IPS DF 19.7 (cell line): ENCODE results near the gene BAHCC1.

Experiments
- DNase-seq: peaks from one replicate; pipeline ENCODE4 v3.0.0-alpha.2; 2013; ENCODE audit warnings: low read depth, low spot score

The BAHCC1 gene

DNA sequence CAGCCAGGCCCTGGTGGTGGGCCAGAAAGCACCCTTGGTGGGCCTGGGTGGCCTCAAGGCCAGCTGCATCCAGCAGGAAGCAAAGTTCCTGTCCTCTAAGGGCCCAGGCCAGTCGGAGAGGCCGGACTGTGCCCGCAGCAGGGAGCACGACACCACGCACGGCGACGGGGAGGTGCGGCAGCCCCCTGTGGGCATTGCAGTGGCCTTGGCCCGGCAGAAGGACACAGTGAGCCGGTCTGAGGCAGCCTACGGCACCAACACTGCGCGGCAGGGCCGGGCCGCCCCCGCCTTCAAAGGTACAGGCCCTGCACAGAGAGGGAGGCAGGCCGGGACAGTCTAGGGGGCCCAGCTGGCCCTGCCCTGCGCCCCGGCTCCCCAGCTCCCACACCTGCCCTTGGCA is 48.0 kb downstream of the BAHCC1 start:
- no peak for DNase-seq

DNA sequence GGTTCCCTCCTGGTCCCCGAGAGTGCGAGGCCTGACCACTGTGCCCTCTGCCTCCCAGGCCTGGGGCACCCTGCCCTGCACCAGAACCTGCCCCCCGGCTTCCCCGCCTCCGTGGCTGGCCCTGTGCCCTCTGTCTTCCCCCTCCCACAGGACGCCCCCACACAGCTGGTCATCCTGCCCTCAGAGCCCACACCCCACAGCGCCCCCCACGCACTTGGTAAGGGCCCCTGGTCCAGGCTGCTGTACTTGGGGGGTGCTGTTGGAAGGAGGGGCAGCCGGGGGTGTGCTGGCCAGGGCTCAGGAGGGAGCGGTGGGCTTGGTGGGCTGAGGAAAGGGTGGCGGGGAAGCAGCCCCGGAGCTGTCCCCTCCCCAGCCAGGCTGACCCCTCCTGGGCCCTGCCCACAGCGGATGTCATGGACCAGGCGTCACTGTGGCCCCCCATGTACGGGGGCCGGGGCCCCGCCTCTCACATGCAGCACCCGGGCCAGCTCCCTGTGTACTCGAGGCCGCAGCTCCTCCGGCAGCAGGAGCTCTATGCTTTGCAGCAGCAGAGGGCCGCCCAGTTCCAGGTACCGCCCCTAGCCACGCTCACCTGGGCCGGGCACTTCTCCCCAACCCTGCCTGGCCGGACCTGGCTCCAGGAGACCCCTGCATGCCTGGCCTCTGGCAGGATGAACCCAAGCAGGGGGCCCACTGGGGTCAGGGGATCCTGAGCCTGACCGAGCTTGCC is 49.5 kb downstream of the BAHCC1 start:
- no peak for DNase-seq

DNA sequence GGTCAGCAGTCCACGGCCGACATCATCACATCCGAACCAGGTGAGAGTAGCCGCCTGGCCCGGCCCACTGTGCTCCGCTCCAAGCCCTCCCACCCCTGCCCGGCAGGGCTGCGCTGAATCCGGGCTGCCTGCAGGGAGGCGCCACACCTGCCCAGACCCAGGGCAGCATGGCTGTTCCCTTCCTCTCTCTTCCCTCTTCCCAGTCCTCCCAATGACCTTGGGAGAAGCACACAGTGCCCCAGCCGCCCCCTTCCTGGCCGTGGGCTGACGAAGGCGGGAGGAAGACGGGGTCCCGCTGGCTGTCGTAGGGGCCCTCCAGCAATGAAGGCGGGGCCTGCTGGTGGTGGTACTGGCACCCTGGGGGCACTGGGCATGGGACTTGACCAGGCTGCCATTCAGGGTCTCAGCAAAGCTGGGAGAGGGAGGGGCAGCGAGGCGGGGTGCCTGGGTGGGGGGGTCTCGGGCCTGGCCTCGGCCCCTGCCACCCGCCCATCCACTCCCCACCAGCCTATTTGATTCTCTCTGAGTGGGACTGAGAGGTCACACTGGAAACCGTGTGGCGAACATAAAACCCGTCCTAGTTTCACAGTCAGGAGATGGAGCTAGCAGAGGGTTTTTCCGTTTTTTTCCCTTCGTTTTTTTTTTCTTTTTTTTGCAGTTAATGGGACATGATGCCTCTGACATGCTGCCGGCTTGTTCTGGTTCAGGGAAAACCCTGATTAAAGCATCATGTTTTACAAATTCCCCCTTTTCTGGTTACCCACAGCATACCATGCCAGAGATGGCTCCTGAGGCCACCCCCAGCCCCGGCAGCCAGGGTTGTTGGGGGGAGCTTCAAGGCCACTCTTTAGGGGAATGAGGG is 50.6 kb downstream of the BAHCC1 start:
- no peak for DNase-seq

DNA sequence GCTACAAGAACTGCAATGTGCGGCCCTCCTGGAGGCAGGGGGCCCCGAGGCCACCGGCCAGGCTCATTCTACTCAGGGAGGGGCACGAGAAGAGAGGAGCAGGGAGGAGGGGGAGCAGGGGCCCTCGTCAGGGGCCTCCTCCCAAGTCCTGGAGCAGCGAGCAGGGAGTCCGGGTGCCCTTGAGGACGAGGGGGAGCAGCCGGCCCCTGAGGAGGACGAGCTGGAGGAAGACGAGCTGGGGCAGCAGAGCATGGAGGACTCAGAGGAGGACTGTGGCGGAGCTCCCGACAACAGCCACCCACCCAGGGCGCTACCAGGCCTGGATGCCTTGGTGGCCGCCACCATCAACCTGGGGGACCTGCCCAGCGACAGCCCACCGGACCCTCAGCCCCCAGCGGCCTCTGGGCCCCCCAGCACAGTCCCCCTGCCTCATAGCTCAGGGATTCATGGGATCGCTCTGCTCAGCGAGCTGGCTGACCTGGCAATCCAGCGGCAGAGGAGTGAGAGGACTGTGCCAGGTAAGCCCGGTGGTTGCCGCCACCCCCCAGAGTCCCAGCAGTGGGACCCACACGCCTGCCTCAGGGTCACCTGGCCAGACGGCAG is 52.2 kb downstream of the BAHCC1 start:
- DNase-seq: no peak

DNA sequence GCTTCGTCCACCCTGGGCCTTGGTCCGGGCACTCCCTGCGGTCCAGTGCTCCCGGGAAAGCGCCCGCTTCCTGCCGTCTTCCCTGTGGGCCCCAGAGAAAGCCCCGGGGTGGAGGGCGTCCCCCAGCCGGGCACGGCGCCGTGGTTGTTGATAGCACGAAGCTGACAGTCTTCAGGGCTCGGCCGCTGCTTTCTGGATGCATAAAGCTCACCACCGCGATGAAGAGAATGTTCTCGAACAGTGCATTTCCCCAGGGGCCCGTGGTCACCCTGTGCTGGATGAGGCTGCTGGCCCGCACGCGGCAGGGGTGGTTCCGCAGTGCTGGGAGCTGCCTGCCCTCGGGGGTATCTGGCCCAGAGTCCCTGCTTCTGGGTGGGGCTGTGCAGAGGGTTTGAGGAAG is 53.2 kb downstream of the BAHCC1 start:
- no peak for DNase-seq

DNA sequence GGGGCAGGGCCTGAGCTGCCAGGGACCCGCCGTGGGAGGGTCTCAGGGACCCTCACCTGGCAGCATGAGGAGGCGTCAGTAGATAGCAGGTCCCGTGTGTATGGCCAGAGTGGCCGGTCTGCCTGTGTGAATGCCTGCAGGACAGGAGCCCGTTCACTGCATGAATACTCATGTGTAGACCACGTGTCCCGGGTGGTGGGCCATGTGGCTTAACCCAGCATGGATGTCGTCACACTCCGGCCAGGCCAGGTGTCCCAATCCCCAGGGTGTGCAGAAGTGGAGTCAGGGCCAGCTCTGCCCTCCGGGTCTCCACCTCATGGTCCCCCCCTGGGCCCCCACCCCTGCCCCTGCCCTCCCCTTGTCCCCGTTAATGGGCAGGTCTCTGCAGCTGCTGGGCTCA is 53.7 kb downstream of the BAHCC1 start:
- no peak for DNase-seq

DNA sequence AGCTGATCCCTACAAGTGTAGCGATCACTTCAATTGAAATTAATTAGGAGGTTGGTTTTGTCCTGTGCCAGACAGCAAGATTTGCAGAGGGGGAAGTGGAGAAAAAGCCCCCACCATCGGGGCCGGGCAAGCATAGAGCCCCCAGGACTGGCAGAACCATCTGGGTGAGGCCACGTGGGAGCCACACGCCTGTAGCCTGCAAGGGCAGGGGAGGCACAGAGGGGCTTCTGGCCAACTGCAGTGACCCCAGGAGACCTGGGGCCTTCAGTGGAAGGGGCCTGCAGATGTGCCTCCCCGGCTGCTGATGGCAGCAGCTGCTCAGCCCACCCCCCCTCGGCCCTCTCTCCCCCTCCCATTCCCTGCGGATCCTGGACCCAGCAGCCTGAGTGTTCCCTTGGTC is 54.1 kb downstream of the BAHCC1 start:
- DNase-seq: no peak

DNA sequence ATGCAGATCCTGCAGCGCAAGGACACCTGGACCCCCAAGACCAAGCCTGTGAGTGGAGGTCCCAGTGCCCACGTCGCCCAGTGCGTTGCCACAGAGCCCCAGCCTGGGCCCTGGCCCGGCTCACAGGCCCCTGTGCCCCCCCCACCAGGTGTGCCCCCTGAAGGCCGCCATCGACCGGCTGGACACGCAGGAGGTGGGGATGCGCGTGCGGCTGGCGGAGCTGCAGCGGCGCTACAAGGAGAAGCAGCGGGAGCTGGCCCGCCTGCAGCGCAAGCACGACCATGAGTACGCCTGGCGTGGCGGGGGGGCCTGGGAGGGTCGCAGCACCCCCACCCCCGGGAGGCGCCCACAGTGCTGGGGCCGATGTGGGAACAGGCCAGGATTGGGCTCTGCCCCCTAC is 56.6 kb downstream of the BAHCC1 start:
- DNase-seq: no peak

DNA sequence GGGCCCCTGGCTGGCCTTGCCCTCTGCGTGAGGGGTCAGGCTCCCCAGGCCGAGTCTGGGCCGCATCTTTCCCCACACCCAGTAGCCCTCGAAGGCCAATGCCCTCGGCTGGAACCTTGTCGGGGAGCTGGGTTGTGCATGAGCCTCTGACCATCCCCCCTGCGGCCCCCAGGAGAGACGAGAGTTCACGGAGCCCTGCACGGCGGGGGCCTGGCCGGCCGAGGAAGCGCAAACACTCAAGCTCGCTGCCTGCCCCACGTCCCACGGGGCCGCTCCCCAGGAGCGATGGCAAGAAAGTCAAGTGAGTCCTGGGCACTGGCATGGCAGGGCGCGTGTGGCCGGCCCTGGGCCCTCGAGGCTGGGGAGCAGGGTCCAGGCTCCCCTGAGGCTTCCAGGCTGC is 57.3 kb downstream of the BAHCC1 start:
- DNase-seq: no peak

DNA sequence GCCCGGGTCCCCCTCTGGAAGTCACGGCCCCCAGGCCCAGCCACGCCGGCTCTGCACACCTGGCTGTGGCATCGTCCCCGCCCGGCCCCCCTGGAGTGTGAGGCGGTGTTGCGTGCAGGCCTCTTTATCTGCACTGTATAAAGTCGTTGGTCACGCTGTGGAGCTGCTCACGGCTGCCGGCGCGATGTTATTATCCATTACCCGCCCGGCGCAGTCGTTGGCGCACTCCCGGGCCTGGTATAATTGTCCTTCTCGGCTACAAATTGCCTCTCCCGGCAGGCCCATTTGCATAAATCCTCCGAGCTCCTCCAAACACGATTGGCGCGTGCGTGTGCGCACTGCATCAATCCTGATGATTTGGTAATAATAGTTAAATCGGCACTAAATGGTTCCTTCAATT is 57.8 kb downstream of the BAHCC1 start:
- DNase-seq: no peak

DNA sequence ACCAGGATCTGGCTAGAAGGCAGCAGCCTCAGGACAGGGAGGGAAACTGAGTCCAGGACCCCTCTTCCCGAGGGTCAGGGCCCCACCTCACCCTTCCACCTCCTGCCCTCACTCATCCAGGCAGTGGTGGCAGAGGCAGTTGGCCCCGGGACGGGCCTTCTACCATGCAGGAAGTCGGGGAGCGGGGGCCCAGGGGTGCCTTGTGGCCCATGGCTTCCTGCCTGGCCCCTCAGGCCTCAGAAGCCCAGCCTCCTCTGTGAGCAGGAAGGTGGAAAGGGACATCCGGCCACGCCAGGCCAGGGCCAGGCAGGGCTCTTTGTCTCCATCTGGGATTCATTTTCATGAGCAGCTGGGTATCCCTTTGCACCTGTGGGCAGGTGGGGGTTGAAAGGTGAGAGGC is 58.5 kb downstream of the BAHCC1 start:
- no peak for DNase-seq

DNA sequence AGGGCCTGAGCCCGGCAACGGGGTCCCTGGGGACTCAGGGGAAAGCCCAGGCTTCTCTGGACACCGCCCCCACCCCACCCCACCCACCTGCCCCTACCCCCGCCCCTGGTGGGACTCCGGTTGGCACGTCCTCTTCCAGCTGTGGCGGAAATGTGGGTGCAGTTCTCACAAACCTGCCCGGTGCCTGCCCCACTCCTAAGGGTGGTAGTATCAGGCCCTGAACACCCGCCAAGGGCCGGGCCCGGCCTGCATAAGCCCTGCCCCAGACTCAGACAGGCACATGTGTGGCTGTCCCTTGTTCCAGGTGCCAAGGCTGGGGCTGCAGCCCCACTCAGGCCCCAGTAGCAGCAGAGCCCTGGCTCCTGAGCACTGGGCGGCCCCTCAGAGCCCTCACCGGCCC is 59.2 kb downstream of the BAHCC1 start:
- DNase-seq: no peak

DNA sequence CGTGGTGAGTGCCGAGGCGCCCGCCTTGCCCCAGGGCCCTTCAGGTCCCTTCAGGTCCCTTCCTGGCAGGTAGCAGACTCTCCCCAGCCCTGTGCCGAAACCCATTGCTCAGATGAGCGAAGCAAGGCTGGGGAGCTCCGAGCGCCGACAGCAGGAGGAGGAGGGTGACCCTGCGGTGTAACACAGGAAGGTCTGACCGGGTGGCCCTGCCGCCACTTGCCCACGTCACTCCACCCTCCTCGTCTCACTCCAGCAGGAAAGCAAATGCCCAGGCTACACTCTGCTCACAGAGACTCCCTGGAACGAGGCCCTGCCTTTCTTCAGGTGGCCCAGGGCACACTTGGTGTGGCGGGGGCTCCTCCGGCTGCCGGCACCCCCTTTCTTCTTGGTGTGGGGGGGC is 60.1 kb downstream of the BAHCC1 start:
- DNase-seq: no peak

DNA sequence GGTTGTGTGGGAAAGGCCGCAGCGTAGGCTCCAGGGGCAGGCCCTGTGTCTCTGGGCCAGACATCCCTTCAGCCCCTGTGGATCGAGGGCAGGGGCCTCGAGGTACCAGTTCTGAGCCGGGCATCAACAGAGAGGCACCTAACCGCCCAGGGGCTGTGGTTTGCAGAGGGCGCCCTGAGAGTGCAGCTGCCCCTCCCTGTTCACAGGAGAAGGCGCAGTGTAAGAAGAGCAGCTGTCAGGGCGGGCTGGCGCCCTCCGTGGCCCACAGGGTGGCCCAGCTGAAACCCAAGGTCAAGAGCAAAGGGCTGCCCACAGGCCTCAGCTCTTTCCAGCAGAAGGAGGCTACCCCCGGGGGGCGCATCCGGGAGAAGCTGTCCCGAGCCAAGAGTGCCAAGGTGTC is 60.8 kb downstream of the BAHCC1 start:
- DNase-seq: no peak

DNA sequence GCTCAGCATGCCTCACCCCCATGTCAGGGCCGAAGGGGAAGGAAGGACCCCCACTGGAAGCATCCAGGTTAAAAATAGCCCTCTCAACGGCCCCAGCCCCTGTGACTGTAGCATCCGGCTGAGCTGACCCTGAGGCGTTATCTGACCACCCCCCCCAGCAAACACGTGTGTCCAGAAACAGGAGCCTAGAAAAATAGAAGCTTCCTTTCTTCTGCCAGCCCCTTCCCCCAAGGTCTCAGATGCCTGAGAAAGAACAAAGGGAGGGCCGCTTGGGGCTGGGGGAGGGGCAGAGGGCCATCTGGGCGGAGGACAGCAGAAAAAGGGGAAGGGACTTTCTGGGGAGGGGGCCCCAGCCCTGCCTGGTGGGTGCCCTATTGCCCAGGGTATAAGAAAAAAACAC is 61.5 kb downstream of the BAHCC1 start:
- no peak for DNase-seq

DNA sequence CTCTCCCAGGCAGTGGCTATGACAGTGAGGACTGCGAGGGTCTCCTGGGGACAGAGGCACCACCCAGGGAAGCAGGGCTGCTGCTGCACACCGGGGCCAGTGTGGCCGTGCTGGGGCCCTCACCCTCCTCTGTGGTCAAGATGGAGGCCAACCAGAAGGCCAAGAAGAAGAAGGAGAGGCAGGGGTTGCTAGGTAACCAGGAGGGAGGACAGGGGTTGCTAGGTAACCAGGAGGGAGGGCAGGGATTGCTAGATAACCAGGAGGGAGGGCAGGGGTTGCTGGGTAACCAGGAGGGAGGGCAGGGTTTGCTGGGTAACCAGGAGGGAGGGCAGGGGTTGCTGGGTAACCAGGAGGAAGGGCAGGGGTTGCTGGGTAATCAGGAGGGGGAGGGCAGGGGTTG is 62.1 kb downstream of the BAHCC1 start:
- no peak for DNase-seq

DNA sequence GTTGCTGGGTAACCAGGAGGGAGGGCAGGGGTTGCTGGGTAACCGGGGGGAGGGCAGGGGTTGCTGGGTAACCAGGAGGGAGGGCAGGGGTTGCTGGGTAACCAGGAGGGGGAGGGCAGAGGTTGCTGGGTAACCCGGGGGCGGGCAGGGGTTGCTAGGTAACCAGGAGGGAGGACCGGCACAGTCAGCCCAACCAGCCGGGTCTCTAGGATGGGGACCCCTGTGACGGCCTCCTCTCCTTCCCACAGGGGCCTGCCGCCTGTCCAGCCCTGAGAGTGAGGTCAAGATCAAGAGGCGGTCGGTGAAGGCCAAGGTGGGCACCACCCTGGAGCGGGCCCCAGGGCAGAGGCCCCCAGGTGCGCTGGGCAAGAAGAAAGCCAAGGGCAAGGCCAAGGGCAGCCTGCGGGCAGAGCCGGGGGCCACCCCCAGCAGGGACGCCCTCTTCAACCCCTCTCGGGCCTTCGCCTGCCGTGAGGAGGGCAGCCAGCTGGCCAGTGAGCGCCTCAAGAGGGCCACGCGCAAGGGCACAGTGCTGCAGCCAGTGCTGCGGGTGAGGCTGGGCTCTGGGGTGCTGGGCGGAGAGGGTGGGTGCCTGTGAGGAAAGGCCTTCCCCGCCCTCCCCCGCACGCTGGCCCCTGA is 62.8 kb downstream of the BAHCC1 start:
- DNase-seq: no peak

DNA sequence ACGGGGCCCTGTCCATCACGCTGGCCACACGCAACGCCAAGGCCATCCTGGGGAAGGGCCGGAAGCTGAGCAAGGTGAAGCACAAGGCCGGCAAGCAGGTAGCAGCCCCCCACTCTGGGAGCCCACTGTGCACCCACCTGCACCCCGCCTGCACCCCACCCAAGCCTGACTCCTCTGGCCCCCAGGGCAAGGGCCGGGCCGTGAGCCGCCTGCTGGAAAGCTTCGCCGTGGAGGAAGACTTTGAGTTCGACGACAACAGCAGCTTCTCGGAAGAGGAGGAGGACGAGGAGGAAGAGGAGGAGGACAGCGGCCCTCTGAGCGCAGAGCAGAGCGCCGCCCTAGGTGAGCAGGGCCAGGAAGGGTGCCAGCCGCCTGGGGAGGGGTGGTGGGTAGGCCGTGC is 63.4 kb downstream of the BAHCC1 start:
- DNase-seq: no peak

DNA sequence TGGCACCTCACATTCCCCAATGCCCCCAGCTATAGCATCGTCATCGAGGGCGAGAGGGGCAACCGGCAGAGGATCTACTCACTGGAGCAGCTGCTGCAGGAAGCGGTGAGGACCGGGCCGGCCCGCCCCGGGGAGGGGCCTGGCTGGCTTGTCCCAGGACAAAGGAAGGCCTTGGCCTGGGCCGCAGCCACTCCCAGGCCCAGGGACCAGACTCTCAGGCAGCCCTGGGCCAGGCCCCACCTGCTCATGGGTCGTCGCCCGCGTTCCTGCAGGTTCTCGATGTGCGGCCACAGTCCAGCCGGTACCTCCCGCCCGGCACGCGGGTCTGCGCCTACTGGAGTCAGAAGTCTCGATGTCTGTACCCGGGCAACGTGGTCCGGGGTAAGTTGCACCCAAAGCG is 64.0 kb downstream of the BAHCC1 start:
- DNase-seq: no peak

DNA sequence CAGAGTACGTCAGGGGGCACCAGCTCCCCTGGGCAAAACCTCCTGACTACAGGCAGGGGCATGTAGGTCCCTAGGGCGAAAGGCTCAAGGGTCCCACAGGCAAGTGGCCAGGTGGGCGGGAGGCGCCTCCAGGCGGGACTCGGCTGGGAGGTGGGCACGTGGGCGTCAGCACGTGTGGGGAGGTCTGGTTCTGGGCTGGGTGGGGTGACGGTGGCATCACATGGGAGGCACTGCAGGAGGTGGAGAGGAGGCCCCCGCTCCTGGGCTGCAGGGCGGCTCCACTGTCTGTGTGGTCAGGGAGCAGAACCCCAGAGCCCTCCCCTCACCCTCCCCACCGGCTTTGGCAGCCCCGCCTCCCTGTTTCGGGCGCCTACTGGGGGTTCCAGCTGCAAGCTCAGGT is 64.6 kb downstream of the BAHCC1 start:
- no peak for DNase-seq

DNA sequence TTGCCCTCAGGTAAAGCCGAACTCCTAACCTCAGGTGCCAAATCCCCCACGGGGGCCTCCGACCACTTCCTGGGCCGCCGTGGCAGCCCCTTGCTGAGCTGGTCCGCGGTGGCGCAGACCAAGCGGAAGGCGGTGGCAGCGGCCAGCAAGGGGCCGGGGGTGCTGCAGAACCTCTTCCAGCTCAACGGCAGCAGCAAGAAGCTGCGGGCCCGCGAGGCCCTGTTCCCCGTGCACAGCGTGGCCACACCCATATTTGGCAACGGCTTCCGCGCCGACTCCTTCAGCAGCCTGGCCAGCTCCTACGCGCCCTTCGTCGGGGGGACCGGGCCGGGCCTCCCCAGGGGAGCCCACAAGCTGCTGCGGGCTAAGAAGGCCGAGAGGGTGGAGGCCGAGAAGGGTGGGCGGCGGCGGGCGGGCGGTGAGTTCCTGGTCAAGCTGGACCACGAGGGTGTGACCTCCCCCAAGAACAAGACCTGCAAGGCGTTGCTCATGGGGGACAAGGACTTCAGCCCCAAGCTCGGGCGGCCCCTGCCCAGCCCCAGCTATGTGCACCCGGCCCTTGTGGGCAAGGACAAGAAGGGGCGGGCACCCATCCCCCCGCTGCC is 65.7 kb downstream of the BAHCC1 start:
- DNase-seq: no peak
